Spleen (tissue), 11 donors: ENCODE measurements around the gene MOGAT1. TPM values are rescaled to one million over a fixed set of nuclear protein-coding genes. Genes with fewer than 3 reads are reported as not detected.
A peak's percentile ranks its signal among the peaks of the same experiment; 100 is the strongest.

Experiments
- DNase-seq: peaks from one replicate; pipeline ENCODE4 v3.0.0-alpha.2; 2020
- H3K27ac ChIP-seq, 8 donors: fragments of 200-600 bp; sonication (generic) in 7 of 8; 1 replicate in 4 of 8; 2 replicates in 4 of 8; pipeline versions ENCODE4 v1.5.0 to v1.8.0; 2016 to 2021; ENCODE audit warnings: inconsistent platforms in 4 of 8, mild to moderate bottlenecking in 4 of 8, moderate library complexity in 1 of 8
- H3K27me3 ChIP-seq, 7 donors: fragments of 200-600 bp; sonication (generic) in 6 of 7; replicated peaks in 1 of 7; 1 replicate in 4 of 7; 2 replicates in 3 of 7; pipeline versions ENCODE4 v1.5.0 to v1.8.0; 2016 to 2021; ENCODE audit warnings: inconsistent platforms in 3 of 7, mild to moderate bottlenecking in 1 of 7
- H3K36me3 ChIP-seq, 6 donors: fragments of 200-600 bp; sonication (generic) in 5 of 6; 1 replicate in 4 of 6; 2 replicates in 2 of 6; pipeline versions ENCODE4 v1.5.0 to v1.8.0; 2016 to 2021; ENCODE audit warnings: inconsistent platforms in 2 of 6
- H3K4me1 ChIP-seq, 6 donors: fragments of 200-600 bp; sonication (generic) in 5 of 6; 1 replicate in 3 of 6; 2 replicates in 3 of 6; pipeline versions ENCODE4 v1.5.0 to v1.8.0; 2016 to 2021; ENCODE audit warnings: inconsistent platforms in 3 of 6
- H3K4me3 ChIP-seq, 8 donors: fragments of 200-600 bp; sonication (generic) in 7 of 8; 1 replicate in 4 of 8; 2 replicates in 4 of 8; pipeline versions ENCODE4 v1.5.0 to v1.8.0; 2016 to 2021; ENCODE audit warnings: inconsistent platforms in 4 of 8, mild to moderate bottlenecking in 4 of 8, moderate library complexity in 2 of 8
- H3K9me3 ChIP-seq, 8 donors: fragments of 200-600 bp; sonication (generic) in 7 of 8; 1 replicate in 4 of 8; 2 replicates in 4 of 8; pipeline versions ENCODE4 v1.5.0 to v1.8.0; 2016 to 2021; ENCODE audit warnings: inconsistent platforms in 4 of 8
- CTCF ChIP-seq, 11 experiments: fragments of 200-600 bp in 7 of 11; fragments of 450-650 bp in 4 of 11; sonication (generic) in 4 of 11; IDR thresholded peaks in 8 of 11; conservative IDR thresholded peaks in 3 of 11; 1 replicate in 7 of 11; 2 replicates in 4 of 11; pipeline versions ENCODE4 v1.4.0 to v1.8.0; 2016 to 2021; ENCODE audit warnings: antibody characterized with exemption in 11 of 11, inconsistent platforms in 4 of 11, mild to moderate bottlenecking in 1 of 11
- POLR2A ChIP-seq, 3 donors: fragments of 450-650 bp; IDR thresholded peaks; one replicate each; pipeline ENCODE4 v1.5.1; 2017; ENCODE audit warnings: antibody characterized with exemption in 3 of 3, mild to moderate bottlenecking in 1 of 3
- POLR2AphosphoS5 ChIP-seq, 3 donors: sonication (generic); formaldehyde crosslinking; IDR thresholded peaks; one replicate each; pipeline ENCODE4 v1.5.1; 2017; ENCODE audit warnings: antibody characterized with exemption in 3 of 3
- WGBS, 5 donors: extraction: QIAGEN DNeasy Blood & Tissue Kit in 3 of 5; methylation state at CpG; one replicate each; pipeline versions ENCODE4 v1.1.5 to v1.1.7; 2013 to 2018; 5-methylcytosine and 5-hydroxymethylcytosine counted together
- intact Hi-C: fragments of 100-400 bp; cut with DNase I; formaldehyde crosslinking; loops from one replicate; pipeline ENCODE4 v1.15.0; 2023; ENCODE audit warnings: low total_unique reads
- polyA plus RNA-seq, 3 donors: library from polyadenylated mRNA; stranded (reverse); fragments of 200-250 nt; gene quantifications; one replicate each; pipeline ENCODE4 v1.2.1, GENCODE V29; 2013
- total RNA-seq, 7 donors: library from RNA; depleted of rRNA in 3 of 7; stranded (reverse); fragments of >200 nt in 3 of 7; fragmentation: NEBNext Ultra II Directional in 4 of 7; extraction: Animal tissue kit (Norgen Biotek cat#: 25700) in 4 of 7; gene quantifications; one replicate each; pipeline versions ENCODE4 v1.1.0 to v1.2.1, GENCODE V29; 2016 to 2021
- donor health status: healthy with polysubstance abuse.
- donor health status: DM: no; HTN: no; CAD: no; lungs with moderate emphysema.
- donor health status: DM: no; HTN: no; CAD: no.
- donor health status: Bipolar disorder and iron deficiency.
- donor health status: healthy.
- donor health status: DM: no; HTN: no; CAD: no.
- donor health status: DM: yes; HTN: yes; CAD: no.

MOGAT1 gene
- total and polyA plus RNA-seq, 10 donors: 0.06 TPM; not detected in 9

GRCh38 chr2:222652491-222653255, 18.8 kb upstream of the MOGAT1 start:
- no peak for TF ChIP-seq POLR2AphosphoS5 (IDR thresholded peaks at IDR 0.05)
- no peak for TF ChIP-seq POLR2A (IDR thresholded peaks at IDR 0.05)
- TF ChIP-seq CTCF (IDR thresholded peaks at IDR 0.05 in 8 of 11, conservative IDR thresholded peaks at IDR 0.05 in 3 of 11): no peak
- Histone ChIP-seq H3K27ac (no peak overlapping the region), H3K36me3 (peaks cover 0 to 15% (median 9%) of the 10 kb centered on the region in 6 donors), H3K4me1 (peaks cover 9 to 72% (median 39%) of the 10 kb centered on the region in 6 donors), H3K27me3 (no peaks in the 10 kb centered on the region), H3K9me3 (no peaks in the 10 kb centered on the region), H3K4me3 (no peak overlapping the region)
- intact Hi-C loops: no loop called here
- no peak for DNase-seq
- 59 to 67% (median 64%) methylated on average over 8 of the region's 8 CpGs for WGBS, 5 donors

- no peak for DNase-seq
- peaks cover 0 to 9% (median 3%) of the 10 kb centered on the region in 6 donors for H3K36me3 ChIP-seq
- H3K27me3 ChIP-seq: no peaks in the 10 kb centered on the region
- H3K4me3 ChIP-seq: no peak overlapping the region
- peaks cover 9 to 72% (median 39%) of the 10 kb centered on the region in 6 donors for H3K4me1 ChIP-seq
- TF ChIP-seq CTCF (IDR thresholded peaks at IDR 0.05 in 8 of 11, conservative IDR thresholded peaks at IDR 0.05 in 3 of 11) (no peak), POLR2A (IDR thresholded peaks at IDR 0.05) (no peak), POLR2AphosphoS5 (IDR thresholded peaks at IDR 0.05) (no peak)
- H3K9me3 ChIP-seq: no peaks in the 10 kb centered on the region
- intact Hi-C loops: no loop called here
- H3K27ac ChIP-seq: no peak overlapping the region
Measured at GRCh38 chr2:222653280-222653679, 18.2 kb upstream of the MOGAT1 start.

- peak within 1 kb of the TSS; percentile 96 to 100 (median 98) for H3K4me3 ChIP-seq
- H3K36me3 ChIP-seq: no peaks in the 10 kb centered on the region
- TF ChIP-seq CTCF (IDR thresholded peaks at IDR 0.05 in 8 of 11, conservative IDR thresholded peaks at IDR 0.05 in 3 of 11): peak in 1 of 11 experiments; percentile 40
- peak; percentile 86 to 89 (median 87) for TF ChIP-seq POLR2AphosphoS5 (IDR thresholded peaks at IDR 0.05)
- TF ChIP-seq POLR2A (IDR thresholded peaks at IDR 0.05): peak in 1 of 3 donors; percentile 2
- H3K27ac ChIP-seq: peak within 1 kb of the TSS; percentile 91 to 95 (median 93)
- H3K4me1 ChIP-seq: peaks cover 9 to 57% (median 39%) of the 10 kb centered on the region in 6 donors
- H3K9me3 ChIP-seq: no peaks in the 10 kb centered on the region
- WGBS, 5 donors: 0 to 1% (median 0%) methylated on average over 39 to 45 of the region's 45 CpGs
- no peaks in the 10 kb centered on the region for H3K27me3 ChIP-seq
- peak; percentile 99 for DNase-seq
- intact Hi-C loops: no loop called here
Measured at GRCh38 chr2:222655787-222656525, 15.5 kb upstream of the MOGAT1 start, which contains the start of gene FARSB. FARSB (minus strand) TSS chr2:222656092; CDS start chr2:222656073, 19 bp downstream.
